Renal pelvis (tissue), 4 donors: ENCODE data around the gene PELO. TPM values are rescaled to one million over a fixed set of nuclear protein-coding genes. Genes with fewer than 3 reads are reported as not detected.

Source experiments
- DNase-seq: peaks from one replicate; pipeline ENCODE4 v3.0.0-alpha.2; 2013
- polyA plus RNA-seq, 3 donors: library from polyadenylated mRNA; unstranded; fragments of 120-200 nt; gene quantifications; one replicate each; pipeline ENCODE4 v1.2.1, GENCODE V29; 2013; ENCODE audit not compliant: insufficient read length in 3 of 3

PELO gene
- polyA plus RNA-seq, 3 donors, result 26.4 to 29.6 (median 27.9) TPM

- no peak for DNase-seq
These were observed 37.1 kb downstream of the PELO start for GRCh38 chr5:52824827-52825226.

GRCh38 chr5:52825826-52826225 is 38.1 kb downstream of the PELO start:
- no peak for DNase-seq

GRCh38 chr5:52827815-52828214 is 40.1 kb downstream of the PELO start:
- no peak for DNase-seq

GRCh38 chr5:52829664-52830063 is 41.9 kb downstream of the PELO start:
- DNase-seq, result no peak

GRCh38 chr5:52830650-52831049 is 42.9 kb downstream of the PELO start:
- DNase-seq, result no peak

- no peak for DNase-seq
These were observed 44.2 kb downstream of the PELO start for GRCh38 chr5:52831786-52832511.

- DNase-seq, result no peak
These were observed 46.6 kb downstream of the PELO start for GRCh38 chr5:52834320-52834719.

- DNase-seq, result no peak
These were observed 49.4 kb downstream of the PELO start for GRCh38 chr5:52837068-52837467.

Other genes starting within 250 kb of the PELO start
- 10 to 100 TPM; 46.8 to 57.6 (median 49.1) TPM for gene ITGA1, start within 50 bp of the PELO start, polyA plus RNA-seq
- 10 to 100 TPM; 22.8 to 32.2 (median 23.9) TPM for gene ITGA2, start 201.4 kb downstream of the PELO start, polyA plus RNA-seq